GM18909 (cell line): ENCODE measurements around the gene OSCAR.
"Not testable (repeated sequence)": the region's sequence is repeated elsewhere in the genome, so short reads cannot be mapped to it uniquely, and the experiment has no call there.

ENCODE experiments used
- ATAC-seq: cut with Tn5 transposase; IDR thresholded peaks from one replicate; pipeline ENCODE4 v1.9.1; 2021; ENCODE audit warnings: mild to moderate bottlenecking; ENCODE audit not compliant: unreplicated experiment, poor library complexity

OSCAR gene

GRCh38 chr19:54095859-54096616, 4.6 kb downstream of the OSCAR start:
- not testable (repeated sequence) for ATAC-seq

- no peak for ATAC-seq
Measured at GRCh38 chr19:54095136-54095858, 5.3 kb downstream of the OSCAR start.

- ATAC-seq: no peak
Measured at GRCh38 chr19:54094426-54095000, 6.1 kb downstream of the OSCAR start.

DNA sequence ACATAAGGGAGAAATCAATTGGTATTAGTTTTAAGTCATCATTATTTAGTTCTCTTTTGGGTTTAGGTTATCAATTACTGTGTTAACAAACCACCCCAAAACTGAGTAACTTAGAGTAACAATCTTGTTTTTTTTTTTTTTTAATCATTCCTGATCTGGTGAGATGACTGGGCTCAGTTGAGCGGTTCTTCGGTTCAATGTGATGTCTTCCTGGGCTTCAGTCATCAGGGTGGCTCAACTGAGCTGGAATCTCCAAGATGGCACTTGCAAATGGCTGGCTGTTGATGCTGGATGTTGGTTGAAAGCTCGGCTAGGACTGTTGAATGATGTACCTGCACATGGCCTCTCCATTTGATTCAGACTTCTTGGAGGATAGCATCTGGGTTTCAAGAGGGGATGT, 16.2 kb downstream of the OSCAR start:
- ATAC-seq: no peak

DNA sequence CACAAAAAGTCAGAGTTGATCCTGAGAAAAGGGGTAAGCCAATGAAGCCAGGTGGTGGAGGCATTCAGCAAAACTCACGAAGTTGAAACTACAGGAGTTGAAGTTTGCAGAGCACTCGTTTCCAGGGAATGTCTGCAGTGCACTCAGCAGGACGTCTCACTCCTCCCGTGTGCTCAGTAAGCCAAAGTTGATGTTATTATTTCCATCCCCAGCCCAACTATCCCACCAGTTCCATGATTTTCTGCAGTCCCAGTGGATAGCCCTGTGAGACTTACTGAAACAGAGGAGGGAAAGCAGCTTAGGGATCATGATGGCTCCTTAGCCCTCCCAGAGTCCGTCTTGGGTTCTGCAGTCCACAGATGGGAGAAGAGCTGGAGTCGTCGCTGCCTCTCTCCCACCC, 19.6 kb downstream of the OSCAR start, which contains the start of gene TARM1:
Gene TARM1 (minus strand): TSS at position 334 of the 400 bp plus-strand sequence. CDS start 25 bp downstream, at position 309.
- ATAC-seq: no peak

- ATAC-seq: no peak
Measured at GRCh38 chr19:54077334-54077733, 23.3 kb downstream of the OSCAR start.

DNA sequence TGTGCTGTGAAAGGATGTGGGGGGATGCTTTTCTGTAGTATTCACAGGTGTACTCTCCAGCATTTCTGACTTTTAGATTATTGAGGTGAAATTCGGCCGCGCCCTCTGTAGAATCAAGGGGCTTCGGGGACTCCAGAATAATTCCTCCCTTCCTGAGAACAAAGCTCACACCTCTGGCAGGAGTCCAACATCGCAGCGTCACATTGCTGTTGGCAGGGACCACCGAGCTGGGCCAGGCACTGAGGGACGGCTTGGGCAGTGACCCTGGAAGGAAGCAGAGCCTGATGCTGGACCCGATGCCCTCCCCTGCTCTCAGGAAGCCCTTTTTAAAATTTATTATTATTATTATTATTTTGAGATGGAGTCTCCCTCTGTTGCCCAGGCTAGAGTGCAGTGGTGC, 25.8 kb downstream of the OSCAR start:
- ATAC-seq: no peak

DNA sequence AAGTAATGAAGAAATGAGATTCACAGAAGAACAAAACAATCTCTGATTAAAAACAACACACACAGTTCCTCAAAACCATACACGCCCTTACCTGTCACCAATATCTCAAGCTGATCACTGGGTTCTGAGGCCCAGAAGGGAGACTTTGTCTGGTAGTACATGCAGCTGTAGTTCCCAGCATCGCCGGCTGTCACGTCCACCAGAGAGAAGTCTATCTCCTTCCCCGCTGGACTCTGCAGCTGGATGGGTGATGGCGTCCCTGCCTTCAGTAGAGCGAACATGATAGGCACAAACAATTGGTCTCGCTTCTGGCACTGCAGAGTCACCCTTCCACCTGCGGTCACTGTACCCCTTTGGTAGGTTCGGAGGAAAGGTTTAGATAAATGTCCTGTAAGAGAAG, 26.8 kb downstream of the OSCAR start:
- no peak for ATAC-seq

- ATAC-seq: no peak
Measured at GRCh38 chr19:54069470-54069869, 31.1 kb downstream of the OSCAR start.

GRCh38 chr19:54063350-54064116, 37.1 kb downstream of the OSCAR start, which contains the start of gene VSTM1:
Gene VSTM1, minus strand, starts transcription at chr19:54063897. Its CDS starts 120 bp downstream, at chr19:54063777.
- ATAC-seq: no peak

DNA sequence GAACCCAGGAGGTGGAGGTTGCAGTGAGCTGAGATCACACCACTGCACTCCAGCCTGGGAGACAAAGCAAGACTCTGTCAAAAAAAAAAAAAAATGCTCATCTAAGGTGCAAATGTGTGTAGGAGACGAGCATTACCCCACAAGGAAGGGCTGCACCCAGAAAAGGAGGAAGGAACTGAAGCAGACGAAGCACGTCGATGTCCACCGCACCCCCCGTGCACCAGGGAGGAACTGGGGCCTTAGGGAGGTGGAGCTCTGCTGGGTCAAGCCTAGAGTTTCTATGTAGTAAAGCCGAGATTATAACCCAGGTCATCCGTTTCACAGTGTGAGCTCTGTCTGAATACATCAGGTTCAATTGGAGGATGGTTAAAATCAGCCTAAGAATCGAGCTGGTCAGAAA, 38.0 kb downstream of the OSCAR start:
- no peak for ATAC-seq

DNA sequence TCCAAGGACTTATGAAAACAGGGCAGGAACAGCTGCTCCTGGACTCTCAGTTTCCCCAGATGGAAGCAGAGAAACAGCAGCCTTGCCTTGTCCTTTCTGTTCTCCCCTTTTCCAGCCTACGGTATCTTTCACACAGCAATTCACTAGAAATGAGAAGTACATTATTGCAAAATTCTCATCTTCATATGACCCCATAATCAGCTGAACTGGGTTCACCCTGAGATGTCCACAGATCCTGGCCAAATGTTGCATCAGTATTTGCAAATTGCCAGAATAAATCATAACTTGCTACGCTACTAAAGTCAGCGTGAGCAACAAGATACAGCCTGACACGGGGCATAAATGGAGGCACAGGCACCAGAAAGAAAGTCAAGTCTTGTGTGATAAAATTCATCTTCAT, 53.0 kb downstream of the OSCAR start:
- ATAC-seq: no peak

DNA sequence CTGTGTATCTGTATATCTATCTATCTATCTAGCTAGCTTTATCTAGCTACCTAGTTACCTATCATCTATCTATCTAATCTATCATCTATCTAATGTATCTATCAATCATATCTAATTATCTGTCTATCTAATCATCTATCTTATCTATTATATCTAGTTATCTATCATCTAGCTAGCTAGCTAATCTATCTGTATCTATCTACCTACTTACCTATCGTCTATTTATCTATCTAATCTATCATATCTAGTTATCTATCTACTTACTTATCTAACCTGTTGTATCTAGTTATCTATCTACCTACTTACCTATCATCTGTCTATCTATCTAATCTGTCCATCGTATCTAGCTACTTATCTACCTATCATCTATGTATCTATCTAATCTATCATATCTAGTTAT, 54.8 kb downstream of the OSCAR start:
- ATAC-seq: no peak
